HepG2 (cell line): ENCODE data around the gene TPPP3. TPM values are rescaled to one million over a fixed set of nuclear protein-coding genes. Genes with fewer than 3 reads are reported as not detected.

Experiments used
- ATAC-seq: fragments of 200-7000 bp; cut with Tn5 transposase; 3 replicates; pipeline ENCODE4 v1.9.1; 2020; ENCODE audit warnings: mild to moderate bottlenecking, moderate library complexity
- BruUV-seq: library from RNA; stranded (reverse); fragments of 400-500 nt; replicated peaks from 2 replicates; lab custom pipeline; 2021; lab: Mats Ljungman, UMichigan
- CTCF ChIA-PET: fragments of 300-600 bp; formaldehyde crosslinking; extraction: SDS; loops from one replicate; lab custom pipeline; 2021; ENCODE audit warnings: low total read pairs, inconsistent platforms, low intra/inter-chr PET ratio; lab: Yijun Ruan, JAX
- POLR2A ChIA-PET: fragments of 350-600 bp; sonication (Branson Sonifier 250); formaldehyde crosslinking; loops from one replicate; lab custom pipeline; 2020; ENCODE audit warnings: antibody characterized with exemption, inconsistent platforms; lab: Yijun Ruan, JAX
- DNase-seq: peaks from one replicate; pipeline ENCODE4 v3.0.0-alpha.2; 2015; ENCODE audit warnings: low spot score
- FAIRE-seq: peaks from 3 replicates; lab custom pipeline; 2011; peaks lifted over from hg19 to GRCh38; lab: Jason Lieb, UNC
- H2AFZ ChIP-seq: one replicate; pipeline ENCODE4 v1.6.1; 2011; ENCODE audit warnings: low read length, inconsistent platforms
- H3K27ac ChIP-seq: fragments of 300-600 bp; 3 replicates; pipeline ENCODE4 v1.8.0; 2011; ENCODE audit warnings: mixed run types, mild to moderate bottlenecking, mixed read lengths, low read length, inconsistent platforms; ENCODE audit not compliant: insufficient read depth; ENCODE audit errors: extremely low read length
- H3K27me3 ChIP-seq, 2 experiments: fragments of 200-600 bp in 1 of 2; 2 replicates in 1 of 2; 3 replicates in 1 of 2; pipeline versions ENCODE4 v1.6.0 to v1.8.0; 2011; ENCODE audit warnings: low read length in 2 of 2, mild to moderate bottlenecking in 2 of 2, moderate library complexity in 2 of 2, inconsistent platforms in 1 of 2; ENCODE audit not compliant: insufficient read depth in 2 of 2, control insufficient read depth in 1 of 2
- H3K36me3 ChIP-seq, 2 experiments: fragments of 200-600 bp in 1 of 2; replicated peaks in 1 of 2; 2 replicates in 1 of 2; 3 replicates in 1 of 2; pipeline versions ENCODE4 v1.5.1 to v1.8.0; 2011; ENCODE audit warnings: low read length in 2 of 2, inconsistent platforms in 1 of 2; ENCODE audit not compliant: insufficient read depth in 2 of 2, control insufficient read depth in 1 of 2
- H3K4me1 ChIP-seq: 2 replicates; pipeline ENCODE4 v1.5.1; 2012; ENCODE audit warnings: low read length, inconsistent platforms; ENCODE audit not compliant: insufficient read depth
- H3K4me2 ChIP-seq: 2 replicates; pipeline ENCODE4 v1.6.0; 2011; ENCODE audit warnings: low read depth, low read length, inconsistent platforms
- H3K4me3 ChIP-seq, 3 experiments: fragments of 200-600 bp in 1 of 3; sonication (generic), shearing (Covaris generic) in 1 of 3; replicated peaks in 1 of 3; 2 replicates each; pipeline ENCODE4 v1.5.1; 2011 to 2016; ENCODE audit warnings: low read length in 3 of 3, inconsistent platforms in 2 of 3, low read depth in 2 of 3, mild to moderate bottlenecking in 2 of 3, control low read depth in 1 of 3, mixed read lengths in 1 of 3; ENCODE audit not compliant: insufficient read depth in 1 of 3
- H3K79me2 ChIP-seq: one replicate; pipeline ENCODE4 v1.6.1; 2011; ENCODE audit warnings: low read length, inconsistent platforms; ENCODE audit not compliant: insufficient read depth
- H3K9ac ChIP-seq: 2 replicates; pipeline ENCODE4 v1.6.0; 2011; ENCODE audit warnings: mild to moderate bottlenecking, low read depth, low read length, inconsistent platforms; ENCODE audit not compliant: insufficient read depth
- H3K9me3 ChIP-seq: 2 replicates; pipeline ENCODE4 v1.5.1; 2012; ENCODE audit warnings: mild to moderate bottlenecking, low read length
- H4K20me1 ChIP-seq: 2 replicates; pipeline ENCODE4 v1.6.0; 2011; ENCODE audit warnings: inconsistent platforms, mild to moderate bottlenecking, low read length, moderate library complexity; ENCODE audit not compliant: insufficient read depth
- ARID5B ChIP-seq: IDR thresholded peaks from 2 replicates; pipeline ENCODE4 v1.4.0; 2020; ENCODE audit warnings: mild to moderate bottlenecking, missing genetic modification reagents
- BCL6 ChIP-seq: IDR thresholded peaks from 2 replicates; pipeline ENCODE4 v1.6.1; 2016; ENCODE audit warnings: missing genetic modification reagents, missing compliant biosample characterization
- CEBPB ChIP-seq: IDR thresholded peaks from 2 replicates; pipeline ENCODE4 v1.6.1; 2011; ENCODE audit warnings: low read depth, low read length, improper control_type of control experiment, borderline replicate concordance
- CEBPG ChIP-seq: IDR thresholded peaks from 2 replicates; pipeline ENCODE4 v1.6.1; 2016
- GATAD2A ChIP-seq: IDR thresholded peaks from 2 replicates; pipeline ENCODE4 v1.6.1; 2016
- MIXL1 ChIP-seq: IDR thresholded peaks from 2 replicates; pipeline ENCODE4 v1.6.1; 2016
- NR2C2 ChIP-seq: sonication (generic); formaldehyde crosslinking; IDR thresholded peaks from 2 replicates; pipeline ENCODE4 v1.4.0; 2020; ENCODE audit warnings: missing genetic modification reagents, mild to moderate bottlenecking, moderate library complexity, borderline replicate concordance
- PAF1 ChIP-seq: IDR thresholded peaks from 2 replicates; pipeline ENCODE4 v1.6.1; 2016; ENCODE audit warnings: missing genetic modification reagents, missing compliant biosample characterization
- TCF7L2 ChIP-seq: IDR thresholded peaks from 2 replicates; pipeline ENCODE4 v1.6.1; 2011; ENCODE audit warnings: mild to moderate bottlenecking, low read depth, low read length, moderate library complexity
- TFE3 ChIP-seq: IDR thresholded peaks from 2 replicates; pipeline ENCODE4 v1.6.1; 2016
- ZNF326 ChIP-seq: sonication (generic); formaldehyde crosslinking; IDR thresholded peaks from 2 replicates; pipeline ENCODE4 v1.4.0; 2020; ENCODE audit warnings: missing genetic modification reagents, borderline replicate concordance
- ZNF333 ChIP-seq: sonication (generic); formaldehyde crosslinking; IDR thresholded peaks from 2 replicates; pipeline ENCODE4 v1.4.0; 2020; ENCODE audit warnings: mild to moderate bottlenecking, missing genetic modification reagents, borderline replicate concordance
- ZNF460 ChIP-seq: sonication (generic); formaldehyde crosslinking; IDR thresholded peaks from 2 replicates; pipeline ENCODE4 v1.5.1; 2020; ENCODE audit warnings: missing genetic modification reagents, mild to moderate bottlenecking, borderline replicate concordance
- ZNF577 ChIP-seq: sonication (generic); formaldehyde crosslinking; IDR thresholded peaks from 2 replicates; pipeline ENCODE4 v1.4.0; 2020; ENCODE audit warnings: mild to moderate bottlenecking, low read depth, missing genetic modification reagents, borderline replicate concordance
- ZNF782 ChIP-seq: sonication (generic); formaldehyde crosslinking; IDR thresholded peaks from 2 replicates; pipeline ENCODE4 v1.4.0; 2020; ENCODE audit warnings: missing genetic modification reagents, mild to moderate bottlenecking, borderline replicate concordance
- ZNF792 ChIP-seq: IDR thresholded peaks from 2 replicates; pipeline ENCODE4 v1.6.1; 2016
- WGBS: methylation state at CpG from one replicate; pipeline ENCODE4 v1.1.6; 2017; ENCODE audit warnings: low lambda C conversion rate; 5-methylcytosine and 5-hydroxymethylcytosine counted together
- in situ Hi-C: cut with HindIII; loops from 2 replicates; pipeline ENCODE4 v1.10.0; 2017; ENCODE audit warnings: low pct_unique_long_range_greater_than_20kb; ENCODE audit not compliant: extremely low pct_ligation_motif_present
- intact Hi-C: fragments of 100-400 bp; cut with micrococcal nuclease; formaldehyde crosslinking; loops from one replicate; pipeline ENCODE4 v1.10.0; 2022; ENCODE audit not compliant: unreplicated experiment
- polyA plus RNA-seq, 8 experiments: library from polyadenylated mRNA; depleted of rRNA in 3 of 8; stranded (reverse) in 7 of 8; unstranded in 1 of 8; fragments of >200 nt; fragmentation: Illumina TruSeq in 4 of 8; extraction: Trizol in 4 of 8; gene quantifications; 2 replicates each; pipeline versions ENCODE4 v1.2.1 to v1.2.3, GENCODE V29; 2011 to 2016; ENCODE audit warnings: low read depth in 4 of 8, missing spikeins in 1 of 8, mixed read lengths in 1 of 8; ENCODE audit not compliant: insufficient read depth in 1 of 8
- total RNA-seq, 5 experiments: library from RNA; depleted of rRNA; stranded (reverse); fragments of >200 nt; fragmentation: Illumina TruSeq; extraction: Trizol; gene quantifications; 2 replicates each; pipeline ENCODE4 v1.2.3, GENCODE V29; 2016; ENCODE audit warnings: low read depth in 1 of 5

The TPPP3 gene
- total and polyA plus RNA-seq, 2 of the 13 experiments (the other 11 are each of a cell fraction or from before 2014, with no cell fraction given) = 0.16 to 0.44 TPM

GRCh38 chr16:67412294-67412693 lies 19.0 kb upstream of the TPPP3 start:
- Histone ChIP-seq H3K36me3 (no peaks in the 10 kb centered on the region), H3K4me3 (no peak overlapping the region), H3K9ac (no peak overlapping the region), H2AFZ (no peak overlapping the region), H3K4me1 (peaks cover 52% of the 10 kb centered on the region)
- in situ Hi-C loops (no loop called here), intact Hi-C loops (no loop called here)
- TF ChIP-seq ZNF460 = no peak
- no peak for TF ChIP-seq PAF1
- no peak for TF ChIP-seq ZNF792 (CRISPR knock-in tag)
- TF ChIP-seq ZNF333 (CRISPR knock-in tag) = no peak
- TF ChIP-seq MIXL1 (CRISPR knock-in tag) = no peak
- TF ChIP-seq, all 625 proteins: peak for 0
- DNase-seq = no peak
- no peaks in the 10 kb centered on the region for H3K79me2 ChIP-seq
- WGBS = 31% methylated on average over 2 of the region's 2 CpGs
- no peaks in the 10 kb centered on the region for H3K9me3 ChIP-seq
- peaks cover 0 to 6% of the 10 kb centered on the region in 2 experiments; a peak in 2 of 5 replicates for H3K27me3 ChIP-seq
- no peaks in the 10 kb centered on the region for H4K20me1 ChIP-seq
- ChIA-PET CTCF (no interaction called here), POLR2A (no interaction called here)
- no peak for ATAC-seq
- no peak overlapping the region for H3K27ac ChIP-seq
- BruUV-seq = no TSS peak
- FAIRE-seq = no peak
- H3K4me2 ChIP-seq = no peak overlapping the region

GRCh38 chr16:67411339-67411738 lies 18.0 kb upstream of the TPPP3 start:
- H2AFZ ChIP-seq = no peak overlapping the region
- no peaks in the 10 kb centered on the region for H3K79me2 ChIP-seq
- H3K4me1 ChIP-seq = peaks cover 44% of the 10 kb centered on the region
- H4K20me1 ChIP-seq = no peaks in the 10 kb centered on the region
- DNase-seq (peak; percentile 64), FAIRE-seq (peak; percentile 49), ATAC-seq (peak; percentile 10; the same call in 1 of the 3 replicates)
- no peak overlapping the region for H3K27ac ChIP-seq
- H3K9ac ChIP-seq = no peak overlapping the region
- no TSS peak for BruUV-seq
- H3K4me2 ChIP-seq = no peak overlapping the region
- peaks cover 0 to 11% of the 10 kb centered on the region in 2 experiments; a peak in 2 of 5 replicates for H3K27me3 ChIP-seq
- intact Hi-C loops = no loop called here
- in situ Hi-C loops = no loop called here
- no peak overlapping the region for H3K4me3 ChIP-seq
- POLR2A ChIA-PET = no interaction called here
- WGBS = 3% methylated on average over 3 of the region's 3 CpGs
- CTCF ChIA-PET = no interaction called here
- no peaks in the 10 kb centered on the region for H3K36me3 ChIP-seq
- no peaks in the 10 kb centered on the region for H3K9me3 ChIP-seq
- TF ChIP-seq NR2C2 (CRISPR knock-in tag) (peak; percentile 37; the same call in 1 of the 2 replicates), ZNF577 (CRISPR knock-in tag) (no peak), ZNF782 (CRISPR knock-in tag) (no peak), TFE3 (CRISPR knock-in tag) (no peak), ARID5B (CRISPR knock-in tag) (0 out of 2 replicates have a peak, but pooled peaks have one; percentile 7), CEBPB (peak; percentile 81), ZNF326 (no peak), BCL6 (CRISPR knock-in tag) (peak; percentile 78), GATAD2A (CRISPR knock-in tag) (0 out of 2 replicates have a peak, but pooled peaks have one; percentile 25), TCF7L2 (no peak), CEBPG (CRISPR knock-in tag) (peak; percentile 47; the same call in 1 of the 2 replicates)
